ENCODE measurements around the gene ALS2CL. TPM values are rescaled to one million over a fixed set of nuclear protein-coding genes. Genes with fewer than 3 reads are reported as not detected.

The ALS2CL gene
- total and polyA plus RNA-seq, 12 donors = 1.5 to 48.3 (median 10.1) TPM

DNA sequence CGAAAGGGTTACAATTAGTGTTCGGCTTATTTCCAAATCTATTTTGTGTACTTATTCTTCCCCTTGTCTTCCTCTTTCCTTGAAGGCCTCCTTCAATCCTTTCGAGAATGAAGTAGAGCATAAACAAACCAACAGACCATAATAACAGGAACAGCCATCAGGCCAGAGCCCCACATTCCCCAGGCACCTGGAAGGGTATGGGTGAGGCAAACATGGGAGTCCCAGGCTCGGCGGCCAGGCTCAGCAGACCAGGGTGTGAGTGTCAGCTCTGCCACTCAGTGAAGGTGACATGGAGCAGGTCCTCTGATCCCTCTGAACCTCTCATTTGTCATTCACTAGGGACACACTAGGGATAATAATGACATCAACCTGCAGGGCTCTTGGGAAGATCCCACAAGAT, 13.8 kb downstream of the ALS2CL start:
- intact Hi-C loops (cut with DNase I) = no loop called here
- no peak for TF ChIP-seq POLR2A (IDR thresholded peaks at IDR 0.05)
- no peak for TF ChIP-seq CTCF (IDR thresholded peaks at IDR 0.05)
- no peak overlapping the region for H3K4me3 ChIP-seq
- H3K27ac ChIP-seq = no peak overlapping the region
- no peaks in the 10 kb centered on the region for H3K9me3 ChIP-seq (replicated peaks in 1 of 3)
- WGBS, 4 donors = 89 to 95% (median 91%) methylated on average over 5 of the region's 5 CpGs
- H3K27me3 ChIP-seq = no peaks in the 10 kb centered on the region
- no peaks in the 10 kb centered on the region for H3K36me3 ChIP-seq (replicated peaks in 1 of 2)
- no peak for DNase-seq
- no peaks in the 10 kb centered on the region for H3K4me1 ChIP-seq (replicated peaks in 1 of 2)

DNA sequence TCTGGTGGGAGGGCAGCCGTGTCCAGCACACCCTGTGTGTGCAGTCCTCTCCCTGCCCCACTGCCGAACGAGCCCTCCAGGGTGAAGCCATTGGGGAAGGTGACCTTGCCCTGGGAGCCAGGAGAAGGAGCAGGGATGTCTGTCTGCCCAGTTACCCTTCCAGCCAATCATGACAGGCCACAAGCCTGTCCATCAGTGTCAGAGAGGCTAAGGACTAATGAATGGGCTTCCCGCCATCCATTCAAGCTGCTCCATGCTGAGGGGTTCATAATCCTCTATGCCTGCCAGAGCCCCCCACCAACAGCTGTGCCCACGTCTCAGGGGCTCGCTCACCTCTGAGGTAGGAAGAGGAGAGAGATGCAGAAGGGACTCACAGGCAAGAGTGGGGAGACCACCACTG, 15.2 kb downstream of the ALS2CL start:
- no peak overlapping the region for H3K27ac ChIP-seq
- H3K9me3 ChIP-seq (replicated peaks in 1 of 3) = no peaks in the 10 kb centered on the region
- no peak overlapping the region for H3K4me3 ChIP-seq
- WGBS, 4 donors = 89 to 96% (median 93%) methylated on average over 3 to 6 of the region's 6 CpGs
- intact Hi-C loops (cut with DNase I) = no loop called here
- no peaks in the 10 kb centered on the region for H3K36me3 ChIP-seq (replicated peaks in 1 of 2)
- H3K4me1 ChIP-seq (replicated peaks in 1 of 2) = no peaks in the 10 kb centered on the region
- no peaks in the 10 kb centered on the region for H3K27me3 ChIP-seq
- no peak for DNase-seq
- TF ChIP-seq CTCF (IDR thresholded peaks at IDR 0.05) (no peak), POLR2A (IDR thresholded peaks at IDR 0.05) (no peak)

GRCh38 chr3:46677411-46677726, 16.1 kb downstream of the ALS2CL start:
- no peak for TF ChIP-seq CTCF (IDR thresholded peaks at IDR 0.05)
- no peak for TF ChIP-seq POLR2A (IDR thresholded peaks at IDR 0.05)
- no peaks in the 10 kb centered on the region for H3K36me3 ChIP-seq (replicated peaks in 1 of 2)
- no peaks in the 10 kb centered on the region for H3K9me3 ChIP-seq (replicated peaks in 1 of 3)
- intact Hi-C loops (cut with DNase I) = no loop called here
- WGBS, 4 donors = 64 to 75% (median 68%) methylated on average over 2 to 6 of the region's 6 CpGs
- H3K27me3 ChIP-seq = no peaks in the 10 kb centered on the region
- no peaks in the 10 kb centered on the region for H3K4me1 ChIP-seq (replicated peaks in 1 of 2)
- peak in 5 of 7 donors; percentile 36 to 63 (median 44) for DNase-seq
- H3K4me3 ChIP-seq = no peak overlapping the region
- peak overlapping the region in 1 of 5 donors; percentile 40 for H3K27ac ChIP-seq

DNA sequence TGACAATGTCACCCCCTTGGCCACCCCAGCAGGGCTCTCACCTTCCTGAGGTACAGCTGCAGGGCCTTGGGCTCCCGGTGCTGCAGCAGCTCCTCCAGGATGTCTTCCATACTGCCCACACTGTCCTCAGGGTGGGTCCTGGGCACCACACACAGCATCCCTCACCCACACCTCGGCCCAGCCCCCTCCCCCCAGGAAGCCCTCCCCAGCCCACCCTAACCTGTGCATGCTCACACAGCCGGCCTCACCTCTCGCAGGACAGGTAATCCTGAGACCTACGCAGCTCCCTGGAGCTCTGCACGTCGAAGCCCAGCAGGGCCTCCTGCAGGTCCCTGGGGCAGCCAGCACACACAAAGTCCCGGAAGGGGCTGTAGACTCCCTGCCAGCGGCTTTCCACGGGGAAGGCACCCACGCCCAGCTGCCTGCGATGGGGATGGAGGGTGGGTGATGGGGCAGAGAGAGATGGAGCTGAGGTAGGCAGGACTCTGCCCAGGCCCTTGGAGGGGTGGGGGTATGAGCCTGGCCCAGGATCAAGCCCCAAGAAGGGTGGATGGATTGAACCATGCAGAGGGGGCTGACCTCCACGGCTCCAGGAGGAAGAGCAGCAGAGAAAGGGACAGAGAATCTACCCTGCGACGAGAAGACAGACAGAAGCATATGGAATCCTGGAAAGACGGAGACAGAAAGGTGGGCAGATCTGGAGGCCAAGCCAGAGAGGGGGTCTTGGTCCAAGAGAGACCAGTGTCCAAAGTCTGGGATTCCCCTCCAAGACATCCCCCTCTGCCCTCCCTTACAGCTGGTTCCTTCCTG, 16.7 kb downstream of the ALS2CL start:
- H3K4me1 ChIP-seq (replicated peaks in 1 of 2) = no peaks in the 10 kb centered on the region
- no peak for DNase-seq
- H3K36me3 ChIP-seq (replicated peaks in 1 of 2) = no peaks in the 10 kb centered on the region
- intact Hi-C loops (cut with DNase I) = no loop called here
- WGBS, 4 donors = 81 to 88% (median 86%) methylated on average over 9 to 16 of the region's 16 CpGs
- H3K27me3 ChIP-seq = no peaks in the 10 kb centered on the region
- H3K4me3 ChIP-seq = no peak overlapping the region
- peak overlapping the region in 1 of 5 donors; percentile 40 for H3K27ac ChIP-seq
- no peak for TF ChIP-seq POLR2A (IDR thresholded peaks at IDR 0.05)
- H3K9me3 ChIP-seq (replicated peaks in 1 of 3) = no peaks in the 10 kb centered on the region
